K562 (cell line): ENCODE results near the gene ST3GAL3.

Source experiments
- DPF2 ChIP-seq: fragments of 450-650 bp; IDR thresholded peaks from 2 replicates; pipeline ENCODE4 v1.6.1; 2016
- POLR2A ChIP-seq: fragments of 450-650 bp; conservative IDR thresholded peaks from 2 replicates; pipeline ENCODE4 v1.6.1; 2016
- REST ChIP-seq, 2 experiments: fragments of 450-650 bp; formaldehyde crosslinking in 1 of 2; IDR thresholded peaks; 2 replicates each; pipeline versions ENCODE4 v1.4.0 to v1.6.1; 2014 to 2020; ENCODE audit warnings: mild to moderate bottlenecking in 2 of 2, borderline replicate concordance in 1 of 2, low read depth in 1 of 2
- STAT6 ChIP-seq: sonication (generic); formaldehyde crosslinking; IDR thresholded peaks from 2 replicates; pipeline ENCODE4 v1.8.1; 2023; ENCODE audit warnings: mild to moderate bottlenecking, missing genetic modification reagents
- TAF1 ChIP-seq: IDR thresholded peaks from 2 replicates; pipeline ENCODE4 v1.6.1; 2011; ENCODE audit warnings: mild to moderate bottlenecking, low read length, moderate library complexity; ENCODE audit not compliant: insufficient read depth, control insufficient read depth, severe bottlenecking; ENCODE audit errors: extremely low read depth
- WHSC1 ChIP-seq: IDR thresholded peaks from one replicate; pipeline ENCODE4 v1.6.1; 2012; ENCODE audit warnings: low read length, control low read depth, inconsistent platforms
- ZNF24 ChIP-seq: fragments of 450-650 bp; IDR thresholded peaks from 2 replicates; pipeline ENCODE4 v1.6.1; 2016

- TF ChIP-seq DPF2 (no peak), TAF1 (no peak), POLR2A (no peak), ZNF24 (no peak), WHSC1 (no peak), STAT6 (no peak), REST (IDR thresholded peaks at IDR 0.05; ENCODE audit: borderline replicate concordance) (no peak), REST (CRISPR knock-in tag; IDR thresholded peaks at IDR 0.05; ENCODE audit: low read depth) (no peak)
Observed at GRCh38 chr1:43913051-43913501, 205.7 kb downstream of the ST3GAL3 start.
